IPS-20b (cell line): ENCODE data around the gene CLCN4.

Source experiments
- H3K27ac ChIP-seq: one replicate; pipeline ENCODE4 v1.5.1; 2013; ENCODE audit warnings: low read length
- H3K27me3 ChIP-seq: 2 replicates; pipeline ENCODE4 v1.6.1; 2013; ENCODE audit warnings: mild to moderate bottlenecking, low read length, inconsistent platforms; ENCODE audit not compliant: insufficient read depth
- H3K36me3 ChIP-seq: 2 replicates; pipeline ENCODE4 v1.6.1; 2013; ENCODE audit warnings: low read depth, mild to moderate bottlenecking, inconsistent platforms, low read length, moderate library complexity; ENCODE audit not compliant: insufficient read depth
- H3K4me1 ChIP-seq: 2 replicates; pipeline ENCODE4 v1.6.1; 2013; ENCODE audit warnings: mild to moderate bottlenecking, control low read depth, inconsistent platforms, low read length, moderate library complexity; ENCODE audit not compliant: insufficient read depth
- H3K4me3 ChIP-seq: 2 replicates; pipeline ENCODE4 v1.5.1; 2013; ENCODE audit warnings: mild to moderate bottlenecking, low read length, inconsistent platforms
- H3K9ac ChIP-seq: 2 replicates; pipeline ENCODE4 v1.6.1; 2013; ENCODE audit warnings: low read depth, mild to moderate bottlenecking, inconsistent platforms, low read length, moderate library complexity
- H3K9me3 ChIP-seq: 2 replicates; pipeline ENCODE4 v1.6.1; 2013; ENCODE audit warnings: mild to moderate bottlenecking, low read depth, low read length, inconsistent platforms; ENCODE audit not compliant: insufficient read depth

Gene CLCN4

GRCh38 chrX:10133980-10134676, 22.6 kb upstream of the CLCN4 start:
- H3K4me3 ChIP-seq = no peak overlapping the region
- H3K27me3 ChIP-seq = no peaks in the 10 kb centered on the region
- H3K27ac ChIP-seq = no peak overlapping the region
- peaks cover 28% of the 10 kb centered on the region for H3K36me3 ChIP-seq
- H3K4me1 ChIP-seq = peaks cover 9% of the 10 kb centered on the region
- no peaks in the 10 kb centered on the region for H3K9me3 ChIP-seq
- H3K9ac ChIP-seq = no peak overlapping the region

- Histone ChIP-seq H3K4me1 (peaks cover 9% of the 10 kb centered on the region), H3K9ac (no peak overlapping the region), H3K9me3 (no peaks in the 10 kb centered on the region), H3K27ac (no peak overlapping the region), H3K36me3 (peaks cover 35% of the 10 kb centered on the region), H3K4me3 (no peak overlapping the region), H3K27me3 (no peaks in the 10 kb centered on the region)
Measured at GRCh38 chrX:10134921-10135320, 21.9 kb upstream of the CLCN4 start.

GRCh38 chrX:10135561-10136399, 21.0 kb upstream of the CLCN4 start:
- Histone ChIP-seq H3K9me3 (no peaks in the 10 kb centered on the region), H3K4me1 (peaks cover 9% of the 10 kb centered on the region), H3K9ac (no peak overlapping the region), H3K4me3 (no peak overlapping the region), H3K27me3 (no peaks in the 10 kb centered on the region), H3K27ac (no peak overlapping the region), H3K36me3 (peaks cover 40% of the 10 kb centered on the region)

DNA sequence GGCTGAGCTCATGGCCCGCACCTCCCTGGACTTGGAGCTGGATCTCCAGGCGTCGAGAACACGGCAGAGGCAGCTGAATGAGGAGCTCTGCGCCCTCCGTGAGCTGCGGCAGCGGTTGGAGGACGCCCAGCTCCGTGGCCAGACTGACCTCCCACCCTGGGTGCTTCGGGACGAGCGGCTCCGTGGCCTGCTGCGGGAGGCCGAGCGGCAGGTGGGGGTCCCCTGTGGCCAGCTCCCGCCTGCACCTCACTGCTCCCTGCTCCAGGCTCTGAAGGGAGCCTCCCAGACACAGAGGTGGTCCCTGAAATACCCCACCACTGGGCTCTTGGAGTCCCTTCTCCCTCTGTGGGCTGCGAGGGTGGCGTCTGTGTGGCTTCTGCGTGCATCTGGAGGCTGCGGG, 18.0 kb upstream of the CLCN4 start:
- no peaks in the 10 kb centered on the region for H3K27me3 ChIP-seq
- no peak overlapping the region for H3K4me3 ChIP-seq
- no peak overlapping the region for H3K9ac ChIP-seq
- H3K9me3 ChIP-seq = no peaks in the 10 kb centered on the region
- H3K27ac ChIP-seq = no peak overlapping the region
- H3K4me1 ChIP-seq = no peaks in the 10 kb centered on the region
- peaks cover 54% of the 10 kb centered on the region for H3K36me3 ChIP-seq

DNA sequence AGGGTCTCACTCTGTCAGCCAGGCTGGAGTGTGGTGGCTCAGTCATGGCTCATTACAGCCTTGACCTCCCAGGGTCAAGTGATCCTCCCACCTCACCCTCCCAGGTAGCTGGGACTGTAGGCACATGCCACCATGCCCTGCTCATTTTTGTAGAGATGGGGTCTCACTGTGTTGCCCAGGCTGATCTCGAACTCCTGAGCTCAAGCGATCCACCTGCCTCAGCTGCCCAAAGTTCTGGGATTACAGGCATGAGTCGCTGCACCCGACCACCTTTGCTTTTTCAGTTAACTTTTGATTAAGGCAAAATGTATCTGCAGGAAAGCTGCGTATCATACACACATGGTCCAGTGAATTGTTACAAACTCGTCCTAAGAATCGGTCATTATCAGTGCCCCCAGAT, 16.5 kb upstream of the CLCN4 start:
- Histone ChIP-seq H3K4me3 (no peak overlapping the region), H3K9ac (no peak overlapping the region), H3K36me3 (peaks cover 48% of the 10 kb centered on the region), H3K9me3 (no peaks in the 10 kb centered on the region), H3K27me3 (no peaks in the 10 kb centered on the region), H3K4me1 (no peaks in the 10 kb centered on the region), H3K27ac (no peak overlapping the region)

DNA sequence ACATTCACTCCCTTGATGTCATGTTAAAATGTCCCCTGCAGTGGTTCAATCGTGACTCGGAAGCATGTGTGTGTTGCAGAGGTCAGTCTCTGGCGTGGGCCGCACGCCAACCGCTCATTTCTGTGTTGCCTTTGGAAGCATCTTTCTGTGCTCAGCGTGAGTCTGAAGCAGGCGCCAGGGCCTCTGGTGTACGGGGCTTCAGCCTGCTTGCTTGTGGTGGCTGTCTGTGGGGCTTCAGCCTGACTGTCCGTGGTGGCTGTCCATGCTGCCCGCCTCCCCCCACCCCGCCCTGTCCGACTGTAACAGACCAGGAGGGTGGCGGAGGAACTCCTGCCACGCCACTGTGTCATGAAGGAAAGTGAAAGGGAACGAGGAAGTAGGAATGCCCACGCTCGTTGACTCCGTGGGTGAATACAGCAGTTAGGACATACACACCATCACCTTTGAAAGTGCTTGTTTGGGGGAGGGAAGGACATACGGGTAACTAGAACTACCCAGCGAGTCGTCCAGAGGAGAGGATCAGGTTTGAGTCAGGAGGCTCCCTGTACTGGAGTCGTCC, 14.7 kb upstream of the CLCN4 start:
- H3K9ac ChIP-seq = no peak overlapping the region
- H3K27ac ChIP-seq = no peak overlapping the region
- no peaks in the 10 kb centered on the region for H3K9me3 ChIP-seq
- no peak overlapping the region for H3K4me3 ChIP-seq
- H3K36me3 ChIP-seq = peaks cover 39% of the 10 kb centered on the region
- H3K4me1 ChIP-seq = no peaks in the 10 kb centered on the region
- H3K27me3 ChIP-seq = no peaks in the 10 kb centered on the region

- H3K9ac ChIP-seq = no peak overlapping the region
- H3K36me3 ChIP-seq = peaks cover 32% of the 10 kb centered on the region
- H3K4me1 ChIP-seq = no peaks in the 10 kb centered on the region
- no peaks in the 10 kb centered on the region for H3K27me3 ChIP-seq
- no peaks in the 10 kb centered on the region for H3K9me3 ChIP-seq
- H3K27ac ChIP-seq = no peak overlapping the region
- no peak overlapping the region for H3K4me3 ChIP-seq
Measured at GRCh38 chrX:10143071-10143983, 13.4 kb upstream of the CLCN4 start.

DNA sequence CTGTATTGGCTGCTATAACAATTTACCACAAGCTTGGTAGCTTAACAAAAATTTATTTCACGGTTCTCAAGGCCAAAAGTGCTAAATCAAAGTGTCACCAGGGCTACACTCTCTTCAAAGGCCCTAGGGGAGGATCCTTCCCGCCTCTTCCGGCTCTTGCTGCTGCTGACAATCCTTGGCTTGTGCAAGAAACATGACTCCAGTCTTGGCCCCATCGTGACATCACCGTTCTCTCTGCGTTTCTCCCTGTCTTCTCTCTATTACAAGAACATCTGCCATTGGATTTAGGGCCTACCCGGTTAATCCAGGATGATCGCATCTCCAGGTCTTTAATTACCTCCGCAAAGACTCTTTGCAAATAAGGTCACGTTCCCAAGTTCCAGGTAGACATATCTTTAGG, 10.4 kb upstream of the CLCN4 start:
- H3K36me3 ChIP-seq = peaks cover 14% of the 10 kb centered on the region; the same call in 1 of the 2 replicates
- no peaks in the 10 kb centered on the region for H3K27me3 ChIP-seq
- no peaks in the 10 kb centered on the region for H3K9me3 ChIP-seq
- no peak overlapping the region for H3K27ac ChIP-seq
- no peak overlapping the region for H3K9ac ChIP-seq
- no peaks in the 10 kb centered on the region for H3K4me1 ChIP-seq
- no peak overlapping the region for H3K4me3 ChIP-seq

- H3K27ac ChIP-seq = no peak overlapping the region
- H3K36me3 ChIP-seq = no peaks in the 10 kb centered on the region
- no peak overlapping the region for H3K9ac ChIP-seq
- H3K9me3 ChIP-seq = no peaks in the 10 kb centered on the region
- H3K27me3 ChIP-seq = no peaks in the 10 kb centered on the region
- H3K4me1 ChIP-seq = peaks cover 1% of the 10 kb centered on the region; the same call in 1 of the 2 replicates
- H3K4me3 ChIP-seq = no peak overlapping the region
Measured at GRCh38 chrX:10152086-10152485, 4.7 kb upstream of the CLCN4 start.

DNA sequence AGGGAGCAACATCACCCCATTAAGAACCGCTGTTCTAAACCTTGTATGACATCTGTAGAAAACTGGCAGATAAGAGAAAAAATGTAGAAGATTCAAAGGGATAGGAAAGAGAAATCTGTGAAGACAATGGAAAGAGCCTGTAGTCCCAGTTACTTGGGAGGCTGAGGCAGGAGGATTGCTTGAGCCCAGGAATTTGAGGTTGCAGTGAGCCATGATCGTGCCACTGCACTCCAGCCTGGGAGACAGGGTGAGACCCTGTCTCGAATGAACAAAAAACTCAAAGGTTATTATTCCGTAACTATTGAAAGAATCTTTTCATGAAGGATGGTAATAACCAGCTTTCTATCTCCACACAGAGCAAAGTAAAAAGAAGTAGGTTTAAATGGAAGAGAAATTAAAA, 1.6 kb upstream of the CLCN4 start:
- Histone ChIP-seq H3K9ac (no peak overlapping the region), H3K9me3 (no peaks in the 10 kb centered on the region), H3K27me3 (no peaks in the 10 kb centered on the region), H3K36me3 (no peaks in the 10 kb centered on the region), H3K4me3 (no peak overlapping the region), H3K27ac (no peak overlapping the region), H3K4me1 (peaks cover 13% of the 10 kb centered on the region; the same call in 1 of the 2 replicates)

DNA sequence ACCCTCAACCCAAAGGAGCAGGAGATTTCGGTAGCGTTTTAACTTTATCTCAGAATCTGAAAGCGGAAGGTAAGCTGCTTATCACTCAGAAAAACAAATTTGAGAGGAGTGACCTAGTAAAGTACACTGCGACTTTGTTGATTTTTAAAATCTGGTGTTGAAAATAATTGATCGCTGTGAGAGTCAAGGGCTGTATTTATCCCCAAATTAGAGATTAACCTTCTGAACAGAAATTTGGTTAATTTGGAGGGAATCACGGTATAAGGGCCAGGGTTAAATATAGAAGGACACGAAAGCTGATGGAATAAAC, 212 bp downstream of the CLCN4 start:
- Histone ChIP-seq H3K27me3 (no peaks in the 10 kb centered on the region), H3K9me3 (no peaks in the 10 kb centered on the region), H3K4me1 (peaks cover 13% of the 10 kb centered on the region; the same call in 1 of the 2 replicates), H3K36me3 (no peaks in the 10 kb centered on the region), H3K4me3 (peak overlapping the region; percentile 47), H3K9ac (peak overlapping the region; percentile 55; the same call in 1 of the 2 replicates), H3K27ac (no peak overlapping the region)
